ENCODE results near the gene CD3E.

CD3E gene

DNA sequence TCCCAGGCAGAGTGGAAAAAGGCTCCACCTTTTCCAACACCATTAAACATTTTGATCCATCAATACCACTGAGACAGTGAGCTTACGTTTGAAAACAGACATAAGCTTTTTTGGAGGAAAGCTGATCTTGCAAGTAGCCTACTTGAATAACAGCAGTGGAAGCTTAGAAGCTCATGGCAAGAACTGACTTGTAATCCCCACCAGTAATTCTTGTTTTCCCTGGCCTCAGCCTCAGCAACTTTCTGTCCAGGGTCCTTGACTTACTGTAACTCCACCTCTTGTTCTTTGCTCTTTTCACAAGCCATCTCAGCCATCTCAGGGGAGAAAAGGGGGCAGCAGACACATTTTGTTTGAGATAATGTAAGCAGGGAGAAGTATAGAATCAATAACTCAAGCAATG is 28.1 kb upstream of the CD3E start:
- H3K36me3 ChIP-seq (ENCODE audit: low read length), result no peaks in the 10 kb centered on the region
- H4K20me1 ChIP-seq (ENCODE audit: low read depth, low read length), result no peaks in the 10 kb centered on the region
- H3K27ac ChIP-seq (ENCODE audit: low read depth, low read length), result no peak overlapping the region
- no peak overlapping the region for H3K9ac ChIP-seq (ENCODE audit: low read length)
- no peaks in the 10 kb centered on the region for H3F3A ChIP-seq (ENCODE audit: insufficient read depth)
- no peak for TF ChIP-seq EZH2phosphoT487 (conservative IDR thresholded peaks at IDR 0.05; ENCODE audit: low read length)
- TF ChIP-seq, protein P1, sequence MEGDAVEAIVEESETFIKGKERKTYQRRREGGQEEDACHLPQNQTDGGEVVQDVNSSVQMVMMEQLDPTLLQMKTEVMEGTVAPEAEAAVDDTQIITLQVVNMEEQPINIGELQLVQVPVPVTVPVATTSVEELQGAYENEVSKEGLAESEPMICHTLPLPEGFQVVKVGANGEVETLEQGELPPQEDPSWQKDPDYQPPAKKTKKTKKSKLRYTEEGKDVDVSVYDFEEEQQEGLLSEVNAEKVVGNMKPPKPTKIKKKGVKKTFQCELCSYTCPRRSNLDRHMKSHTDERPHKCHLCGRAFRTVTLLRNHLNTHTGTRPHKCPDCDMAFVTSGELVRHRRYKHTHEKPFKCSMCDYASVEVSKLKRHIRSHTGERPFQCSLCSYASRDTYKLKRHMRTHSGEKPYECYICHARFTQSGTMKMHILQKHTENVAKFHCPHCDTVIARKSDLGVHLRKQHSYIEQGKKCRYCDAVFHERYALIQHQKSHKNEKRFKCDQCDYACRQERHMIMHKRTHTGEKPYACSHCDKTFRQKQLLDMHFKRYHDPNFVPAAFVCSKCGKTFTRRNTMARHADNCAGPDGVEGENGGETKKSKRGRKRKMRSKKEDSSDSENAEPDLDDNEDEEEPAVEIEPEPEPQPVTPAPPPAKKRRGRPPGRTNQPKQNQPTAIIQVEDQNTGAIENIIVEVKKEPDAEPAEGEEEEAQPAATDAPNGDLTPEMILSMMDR (IDR thresholded peaks at IDR 0.05; ENCODE audit: insufficient read depth, low read length, poor library complexity, severe bottlenecking), result no peak
- no peaks in the 10 kb centered on the region for H3K79me2 ChIP-seq (ENCODE audit: insufficient read depth, low read length)
- H3K27me3 ChIP-seq (ENCODE audit: low read length), result no peaks in the 10 kb centered on the region
- no peak overlapping the region for H2AFZ ChIP-seq (ENCODE audit: low read depth, low read length, severe bottlenecking)
- H3K9me3 ChIP-seq (ENCODE audit: insufficient read depth, low read length), result no peaks in the 10 kb centered on the region
- no peak overlapping the region for H3K4me3 ChIP-seq (ENCODE audit: insufficient read depth, low read length, poor library complexity, severe bottlenecking)
- H3K9me2 ChIP-seq (replicated peaks; ENCODE audit: insufficient read depth, low read length), result no peaks in the 10 kb centered on the region
- no peak overlapping the region for H3K4me2 ChIP-seq (ENCODE audit: low read depth, low read length, poor library complexity, severe bottlenecking)

DNA sequence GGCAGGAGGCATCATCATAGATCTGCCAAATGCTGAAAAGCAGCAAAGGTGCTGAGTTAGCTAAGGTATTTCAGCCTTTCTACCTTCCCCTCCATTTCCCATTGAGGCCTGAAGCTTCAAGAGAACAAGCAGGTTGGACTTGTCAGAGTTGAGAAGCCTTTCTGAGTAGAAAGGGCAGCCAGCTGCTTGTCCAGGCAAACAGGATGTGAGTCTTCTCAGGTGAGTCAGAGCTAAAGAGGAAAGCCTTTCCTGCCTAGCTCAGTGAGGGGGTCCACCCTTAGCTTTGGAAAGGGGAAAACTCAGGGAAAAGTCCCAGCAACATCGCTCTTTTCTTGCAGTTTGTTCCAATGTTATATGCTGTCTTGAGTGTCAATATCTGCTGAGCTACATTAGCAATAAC is 27.2 kb upstream of the CD3E start:
- Histone ChIP-seq H2AFZ (ENCODE audit: low read depth, low read length, severe bottlenecking) (no peak overlapping the region), H3K27ac (ENCODE audit: low read depth, low read length) (no peak overlapping the region), H3F3A (ENCODE audit: insufficient read depth) (no peaks in the 10 kb centered on the region), H3K27me3 (ENCODE audit: low read length) (no peaks in the 10 kb centered on the region), H4K20me1 (ENCODE audit: low read depth, low read length) (no peaks in the 10 kb centered on the region), H3K79me2 (ENCODE audit: insufficient read depth, low read length) (no peaks in the 10 kb centered on the region), H3K9ac (ENCODE audit: low read length) (no peak overlapping the region), H3K4me3 (ENCODE audit: insufficient read depth, low read length, poor library complexity, severe bottlenecking) (no peak overlapping the region), H3K4me2 (ENCODE audit: low read depth, low read length, poor library complexity, severe bottlenecking) (no peak overlapping the region), H3K9me3 (ENCODE audit: insufficient read depth, low read length) (no peaks in the 10 kb centered on the region), H3K9me2 (replicated peaks; ENCODE audit: insufficient read depth, low read length) (no peaks in the 10 kb centered on the region), H3K36me3 (ENCODE audit: low read length) (no peaks in the 10 kb centered on the region)
- TF ChIP-seq EZH2phosphoT487 (conservative IDR thresholded peaks at IDR 0.05; ENCODE audit: low read length), result no peak
- TF ChIP-seq, protein P1 (IDR thresholded peaks at IDR 0.05; ENCODE audit: insufficient read depth, low read length, poor library complexity, severe bottlenecking), result no peak

DNA sequence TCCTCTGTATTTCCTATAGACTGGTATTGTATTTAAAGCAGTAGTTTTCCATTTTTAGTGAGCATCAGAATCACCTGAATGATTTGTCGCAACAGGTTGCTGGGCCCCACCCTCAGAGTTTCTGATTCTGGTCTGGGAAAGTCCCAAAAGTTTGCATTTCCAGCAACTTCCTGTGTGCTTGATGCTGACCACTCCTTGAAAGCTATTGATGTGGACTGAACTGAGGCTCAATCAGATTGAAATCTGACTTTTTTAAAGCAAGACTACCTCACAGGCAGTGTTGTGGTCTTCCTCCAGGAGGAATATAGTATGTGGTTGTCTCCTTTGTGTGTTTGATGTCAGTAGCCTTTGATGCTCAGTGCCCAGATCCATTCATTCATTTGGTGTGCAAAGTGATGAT is 23.2 kb upstream of the CD3E start:
- no peak overlapping the region for H3K4me3 ChIP-seq (ENCODE audit: insufficient read depth, low read length, poor library complexity, severe bottlenecking)
- no peaks in the 10 kb centered on the region for H3K79me2 ChIP-seq (ENCODE audit: insufficient read depth, low read length)
- no peak overlapping the region for H3K27ac ChIP-seq (ENCODE audit: low read depth, low read length)
- H3K27me3 ChIP-seq (ENCODE audit: low read length), result no peaks in the 10 kb centered on the region
- H3K9ac ChIP-seq (ENCODE audit: low read length), result no peak overlapping the region
- no peaks in the 10 kb centered on the region for H4K20me1 ChIP-seq (ENCODE audit: low read depth, low read length)
- TF ChIP-seq EZH2phosphoT487 (conservative IDR thresholded peaks at IDR 0.05; ENCODE audit: low read length), result no peak
- TF ChIP-seq, protein P1 (IDR thresholded peaks at IDR 0.05; ENCODE audit: insufficient read depth, low read length, poor library complexity, severe bottlenecking), result no peak
- H3K4me2 ChIP-seq (ENCODE audit: low read depth, low read length, poor library complexity, severe bottlenecking), result no peak overlapping the region
- no peaks in the 10 kb centered on the region for H3K36me3 ChIP-seq (ENCODE audit: low read length)
- no peaks in the 10 kb centered on the region for H3K9me3 ChIP-seq (ENCODE audit: insufficient read depth, low read length)
- no peak overlapping the region for H2AFZ ChIP-seq (ENCODE audit: low read depth, low read length, severe bottlenecking)
- H3K9me2 ChIP-seq (replicated peaks; ENCODE audit: insufficient read depth, low read length), result no peaks in the 10 kb centered on the region
- no peaks in the 10 kb centered on the region for H3F3A ChIP-seq (ENCODE audit: insufficient read depth)
